Keratinocyte (primary cell): ENCODE results near the gene APPL2. TPM values are rescaled to one million over a fixed set of nuclear protein-coding genes. Genes with fewer than 3 reads are reported as not detected.

ENCODE experiments used
- DNase-seq: peaks from one replicate; pipeline ENCODE4 v3.0.0-alpha.2; 2011; ENCODE audit warnings: low read depth, missing footprints, low spot score
- FAIRE-seq: peaks from 2 replicates; lab custom pipeline; 2011; peaks lifted over from hg19 to GRCh38; lab: Jason Lieb, UNC
- H2AFZ ChIP-seq: 2 replicates; pipeline ENCODE4 v1.6.0; 2012; ENCODE audit warnings: low read length, control low read depth, inconsistent platforms; ENCODE audit not compliant: control insufficient read depth
- H3K27ac ChIP-seq: 2 replicates; pipeline ENCODE4 v1.5.1; 2011; ENCODE audit warnings: low read length; ENCODE audit not compliant: control insufficient read depth, insufficient read depth
- H3K27me3 ChIP-seq: 3 replicates; pipeline ENCODE4 v1.6.0; 2011; ENCODE audit warnings: low read length; ENCODE audit not compliant: control insufficient read depth, insufficient read depth; ENCODE audit errors: extremely low read depth
- H3K36me3 ChIP-seq, 2 experiments: 2 replicates in 1 of 2; 3 replicates in 1 of 2; pipeline ENCODE4 v1.5.1; 2011; ENCODE audit warnings: low read length in 2 of 2, mild to moderate bottlenecking in 1 of 2; ENCODE audit not compliant: control insufficient read depth in 2 of 2, insufficient read depth in 2 of 2; ENCODE audit errors: extremely low read depth in 1 of 2
- H3K4me1 ChIP-seq: 3 replicates; pipeline ENCODE4 v1.5.1; 2011; ENCODE audit warnings: low read length; ENCODE audit not compliant: control insufficient read depth, insufficient read depth; ENCODE audit errors: extremely low read depth
- H3K4me2 ChIP-seq: 3 replicates; pipeline ENCODE4 v1.6.0; 2011; ENCODE audit warnings: low read depth, low read length; ENCODE audit not compliant: control insufficient read depth, insufficient read depth; ENCODE audit errors: extremely low read depth
- H3K4me3 ChIP-seq, 3 experiments: fragments of 200-600 bp in 1 of 3; sonication (generic) in 1 of 3; 2 replicates in 2 of 3; 3 replicates in 1 of 3; pipeline ENCODE4 v1.5.1; 2011 to 2016; ENCODE audit warnings: low read length in 3 of 3, mild to moderate bottlenecking in 3 of 3, control low read depth in 2 of 3, inconsistent platforms in 1 of 3, low read depth in 1 of 3, mixed read lengths in 1 of 3, mixed run types in 1 of 3, moderate library complexity in 1 of 3; ENCODE audit not compliant: control insufficient read depth in 2 of 3, insufficient read depth in 2 of 3; ENCODE audit errors: extremely low read depth in 1 of 3
- H3K79me2 ChIP-seq: 2 replicates; pipeline ENCODE4 v1.6.0; 2012; ENCODE audit warnings: low read length; ENCODE audit not compliant: control insufficient read depth, insufficient read depth
- H3K9ac ChIP-seq: 3 replicates; pipeline ENCODE4 v1.6.0; 2011; ENCODE audit warnings: low read length; ENCODE audit not compliant: control insufficient read depth, insufficient read depth; ENCODE audit errors: extremely low read depth
- H3K9me1 ChIP-seq: 3 replicates; pipeline ENCODE4 v1.6.0; 2011; ENCODE audit warnings: low read length; ENCODE audit not compliant: control insufficient read depth, insufficient read depth; ENCODE audit errors: extremely low read depth
- H3K9me3 ChIP-seq: 2 replicates; pipeline ENCODE4 v1.5.1; 2012; ENCODE audit warnings: low read depth, low read length; ENCODE audit not compliant: control insufficient read depth
- H4K20me1 ChIP-seq: 3 replicates; pipeline ENCODE4 v1.6.0; 2011; ENCODE audit warnings: low read length; ENCODE audit not compliant: control insufficient read depth, insufficient read depth; ENCODE audit errors: extremely low read depth
- EZH2 ChIP-seq: IDR thresholded peaks from one replicate; pipeline ENCODE4 v1.6.1; 2012; ENCODE audit warnings: inconsistent platforms, mild to moderate bottlenecking, low read length, moderate library complexity
- dilution Hi-C: fragments of 300-500 bp; cut with MboI; formaldehyde crosslinking; loops from one replicate; pipeline ENCODE4 v1.7.0; 2020; ENCODE audit warnings: low sequenced_read_pairs; ENCODE audit not compliant: extremely low pct_ligation_motif_present
- polyA plus RNA-seq, 5 experiments: library from polyadenylated mRNA; depleted of rRNA in 3 of 5; stranded (reverse) in 3 of 5; stranded (forward) in 1 of 5; unstranded in 1 of 5; fragments of >200 nt; gene quantifications; 1 replicate in 1 of 5; 2 replicates in 3 of 5; 3 replicates in 1 of 5; pipeline versions ENCODE4 v1.2.1 to v1.2.3, GENCODE V29; 2011 to 2012; ENCODE audit warnings: missing spikeins in 2 of 5, low read depth in 1 of 5, low replicate concordance in 1 of 5
- TF ChIP-seq, protein P1 (sequence below), 3 experiments: IDR thresholded peaks in 1 of 3; conservative IDR thresholded peaks in 1 of 3; optimal IDR thresholded peaks in 1 of 3; 2 replicates in 2 of 3; 3 replicates in 1 of 3; pipeline versions ENCODE3 to v1.5.1; 2011; ENCODE audit warnings: low read length in 3 of 3, mild to moderate bottlenecking in 3 of 3, moderate library complexity in 2 of 3, control low read depth in 1 of 3, inconsistent platforms in 1 of 3; ENCODE audit not compliant: insufficient read depth in 2 of 3; ENCODE audit errors: extremely low read depth in 1 of 3

Gene APPL2
- polyA plus RNA-seq, 1 donor (not counting 4 experiments of a cell fraction or from before 2014, with no cell fraction given) = 26.1 TPM

DNA sequence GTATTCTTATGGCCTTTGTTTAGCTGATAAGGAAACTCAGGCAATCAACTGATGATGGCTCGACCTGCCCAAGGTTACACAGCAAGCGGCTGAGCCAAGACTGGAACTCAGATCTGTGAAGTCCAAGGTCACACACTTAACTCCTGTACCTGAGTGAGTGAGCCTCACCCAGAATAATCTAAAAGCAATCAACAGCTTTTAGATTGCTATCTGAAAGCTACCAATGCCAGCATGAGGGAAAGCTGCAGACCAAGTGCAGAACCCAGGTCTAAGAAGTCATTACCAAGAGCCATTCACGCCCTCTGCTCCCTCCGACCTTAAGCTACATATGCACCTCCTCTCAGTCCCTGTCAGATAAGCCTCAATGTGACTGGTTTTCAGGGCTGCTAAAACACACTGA, 12.1 kb downstream of the APPL2 start:
- peaks cover 3% of the 10 kb centered on the region for H4K20me1 ChIP-seq
- no peak for TF ChIP-seq EZH2
- TF ChIP-seq, protein P1, sequence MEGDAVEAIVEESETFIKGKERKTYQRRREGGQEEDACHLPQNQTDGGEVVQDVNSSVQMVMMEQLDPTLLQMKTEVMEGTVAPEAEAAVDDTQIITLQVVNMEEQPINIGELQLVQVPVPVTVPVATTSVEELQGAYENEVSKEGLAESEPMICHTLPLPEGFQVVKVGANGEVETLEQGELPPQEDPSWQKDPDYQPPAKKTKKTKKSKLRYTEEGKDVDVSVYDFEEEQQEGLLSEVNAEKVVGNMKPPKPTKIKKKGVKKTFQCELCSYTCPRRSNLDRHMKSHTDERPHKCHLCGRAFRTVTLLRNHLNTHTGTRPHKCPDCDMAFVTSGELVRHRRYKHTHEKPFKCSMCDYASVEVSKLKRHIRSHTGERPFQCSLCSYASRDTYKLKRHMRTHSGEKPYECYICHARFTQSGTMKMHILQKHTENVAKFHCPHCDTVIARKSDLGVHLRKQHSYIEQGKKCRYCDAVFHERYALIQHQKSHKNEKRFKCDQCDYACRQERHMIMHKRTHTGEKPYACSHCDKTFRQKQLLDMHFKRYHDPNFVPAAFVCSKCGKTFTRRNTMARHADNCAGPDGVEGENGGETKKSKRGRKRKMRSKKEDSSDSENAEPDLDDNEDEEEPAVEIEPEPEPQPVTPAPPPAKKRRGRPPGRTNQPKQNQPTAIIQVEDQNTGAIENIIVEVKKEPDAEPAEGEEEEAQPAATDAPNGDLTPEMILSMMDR (optimal IDR thresholded peaks at IDR 0.05 in 1 of 3, IDR thresholded peaks at IDR 0.05 in 1 of 3, conservative IDR thresholded peaks at IDR 0.05 in 1 of 3; ENCODE audit: extremely low read depth in 1 of 3, insufficient read depth in 2 of 3, low read length in 3 of 3) = no peak
- no peak overlapping the region for H3K4me3 ChIP-seq
- H3K27me3 ChIP-seq = no peaks in the 10 kb centered on the region
- H3K27ac ChIP-seq = no peak overlapping the region
- H3K9me3 ChIP-seq = no peaks in the 10 kb centered on the region
- H2AFZ ChIP-seq = no peak overlapping the region
- H3K4me1 ChIP-seq = peaks cover 5% of the 10 kb centered on the region
- H3K4me2 ChIP-seq = no peak overlapping the region
- no peak for FAIRE-seq
- H3K9ac ChIP-seq = no peak overlapping the region
- DNase-seq = no peak
- dilution Hi-C loops = no loop called here
- peaks cover 2% of the 10 kb centered on the region for H3K9me1 ChIP-seq
- peaks cover 13 to 32% of the 10 kb centered on the region in 2 experiments for H3K36me3 ChIP-seq
- no peaks in the 10 kb centered on the region for H3K79me2 ChIP-seq

DNA sequence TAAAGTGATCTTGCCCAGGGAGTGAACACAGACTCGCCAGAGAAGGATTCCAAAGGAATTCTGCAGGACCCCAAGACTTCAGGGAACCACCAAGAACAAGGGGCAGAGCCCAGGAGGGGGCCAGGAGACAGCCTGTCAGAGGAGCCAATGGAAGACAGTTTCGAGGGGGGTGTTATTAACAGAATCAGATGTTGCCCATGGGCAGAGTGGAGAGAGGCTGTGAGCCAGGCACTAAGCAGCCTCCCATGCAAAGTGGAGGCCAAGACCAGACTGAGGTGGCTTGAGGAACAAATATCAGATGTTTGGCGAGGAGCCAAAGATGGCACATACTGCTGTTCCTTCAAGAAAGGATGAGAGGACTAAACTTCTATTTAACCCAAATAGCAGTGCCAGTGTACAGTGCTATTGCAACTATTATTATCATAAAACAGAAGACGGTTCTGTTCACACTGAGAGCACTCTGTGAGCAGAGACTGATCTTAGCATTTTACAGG, 12.6 kb downstream of the APPL2 start:
- H4K20me1 ChIP-seq = peaks cover 3% of the 10 kb centered on the region
- H3K9me3 ChIP-seq = no peaks in the 10 kb centered on the region
- H3K4me2 ChIP-seq = no peak overlapping the region
- peaks cover 2% of the 10 kb centered on the region for H3K9me1 ChIP-seq
- no peak overlapping the region for H3K4me3 ChIP-seq
- no peak overlapping the region for H3K27ac ChIP-seq
- H3K9ac ChIP-seq = no peak overlapping the region
- peaks cover 5% of the 10 kb centered on the region for H3K4me1 ChIP-seq
- no peak for FAIRE-seq
- no peaks in the 10 kb centered on the region for H3K79me2 ChIP-seq
- dilution Hi-C loops = no loop called here
- H3K36me3 ChIP-seq = peaks cover 12 to 32% of the 10 kb centered on the region in 2 experiments
- H3K27me3 ChIP-seq = no peaks in the 10 kb centered on the region
- no peak overlapping the region for H2AFZ ChIP-seq
- no peak for DNase-seq
- TF ChIP-seq, protein P1 (optimal IDR thresholded peaks at IDR 0.05 in 1 of 3, IDR thresholded peaks at IDR 0.05 in 1 of 3, conservative IDR thresholded peaks at IDR 0.05 in 1 of 3; ENCODE audit: extremely low read depth in 1 of 3, insufficient read depth in 2 of 3, low read length in 3 of 3) = no peak
- no peak for TF ChIP-seq EZH2
